ENCODE data around the gene ZNF341. TPM values are rescaled to one million over a fixed set of nuclear protein-coding genes. Genes with fewer than 3 reads are reported as not detected.

The ZNF341 gene
- total and polyA plus RNA-seq, 2 donors (not counting 1 experiment from before 2014, with no cell fraction given): 9.1 to 10.9 TPM

DNA sequence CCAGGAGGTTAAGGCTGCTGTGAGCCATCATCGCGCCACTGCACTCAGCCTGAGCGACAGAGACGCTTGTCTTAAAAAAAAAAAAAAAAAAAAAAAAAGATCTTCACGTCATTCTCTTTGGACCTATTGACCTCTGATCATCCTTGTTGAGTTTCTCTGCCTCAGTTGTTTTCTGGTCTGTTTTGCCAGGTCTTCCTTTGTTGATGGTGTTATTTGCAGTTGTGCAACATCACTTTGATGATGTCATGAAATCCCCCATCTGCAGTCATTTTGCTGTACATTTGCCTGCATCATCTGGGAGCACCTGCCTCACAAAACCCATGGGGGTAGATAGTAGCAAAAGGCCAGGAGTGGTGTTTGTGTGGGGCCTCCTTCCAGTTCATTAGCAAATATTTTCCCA is 40.1 kb downstream of the ZNF341 start:
- Mint-ChIP-seq H3K4me1 (peaks cover 39% of the 10 kb centered on the region), H3K9me3 (ENCODE audit: insufficient read depth) (no peaks in the 10 kb centered on the region), H3K4me3 (peak overlapping the region; percentile 24), H3K27me3 (no peaks in the 10 kb centered on the region), H3K27ac (peak overlapping the region; percentile 39)
- POLR2A ChIA-PET: no interaction called here
- Histone ChIP-seq H3K9me3 (ENCODE audit: control extremely low read depth in 1 of 3, control insufficient read depth in 2 of 3, insufficient read depth in 1 of 3, low read length in 2 of 3) (peaks cover 0 to under 1% (median 0%) of the 10 kb centered on the region in 3 donors), H3K27ac (ENCODE audit: low read length in 2 of 2) (no peak overlapping the region), H3K79me2 (ENCODE audit: control insufficient read depth, insufficient read depth, low read length) (no peaks in the 10 kb centered on the region), H3K36me3 (replicated peaks in 1 of 2; ENCODE audit: control extremely low read depth in 1 of 2, control insufficient read depth in 1 of 2, extremely low read depth in 1 of 2, insufficient read depth in 2 of 2, low read length in 1 of 2) (peaks cover 0 to 13% of the 10 kb centered on the region in 2 experiments), H3K4me2 (replicated peaks; ENCODE audit: low read depth, low read length, poor library complexity, severe bottlenecking) (no peak overlapping the region), H3K9ac (ENCODE audit: low read length) (no peak overlapping the region), H3K4me1 (ENCODE audit: control insufficient read depth in 2 of 2, insufficient read depth in 2 of 2, low read length in 2 of 2) (peaks cover 28 to 43% of the 10 kb centered on the region in 2 donors), H3K27me3 (replicated peaks in 1 of 4; ENCODE audit: control extremely low read depth in 1 of 4, control insufficient read depth in 3 of 4, insufficient read depth in 4 of 4, low read length in 3 of 4) (no peaks in the 10 kb centered on the region), H2AFZ (ENCODE audit: insufficient read depth, low read depth, low read length, poor library complexity, severe bottlenecking) (no peak overlapping the region), H3K4me3 (ENCODE audit: control extremely low read depth in 1 of 5, extremely low read depth in 1 of 5, insufficient read depth in 1 of 5, low read depth in 2 of 5, low read length in 4 of 5) (no peak overlapping the region), H4K20me1 (ENCODE audit: control insufficient read depth, insufficient read depth, low read length, poor library complexity, severe bottlenecking) (no peaks in the 10 kb centered on the region)
- ATAC-seq (ENCODE audit: low read depth) (no peak), DNase-seq (no peak)
- TF ChIP-seq, protein P1, sequence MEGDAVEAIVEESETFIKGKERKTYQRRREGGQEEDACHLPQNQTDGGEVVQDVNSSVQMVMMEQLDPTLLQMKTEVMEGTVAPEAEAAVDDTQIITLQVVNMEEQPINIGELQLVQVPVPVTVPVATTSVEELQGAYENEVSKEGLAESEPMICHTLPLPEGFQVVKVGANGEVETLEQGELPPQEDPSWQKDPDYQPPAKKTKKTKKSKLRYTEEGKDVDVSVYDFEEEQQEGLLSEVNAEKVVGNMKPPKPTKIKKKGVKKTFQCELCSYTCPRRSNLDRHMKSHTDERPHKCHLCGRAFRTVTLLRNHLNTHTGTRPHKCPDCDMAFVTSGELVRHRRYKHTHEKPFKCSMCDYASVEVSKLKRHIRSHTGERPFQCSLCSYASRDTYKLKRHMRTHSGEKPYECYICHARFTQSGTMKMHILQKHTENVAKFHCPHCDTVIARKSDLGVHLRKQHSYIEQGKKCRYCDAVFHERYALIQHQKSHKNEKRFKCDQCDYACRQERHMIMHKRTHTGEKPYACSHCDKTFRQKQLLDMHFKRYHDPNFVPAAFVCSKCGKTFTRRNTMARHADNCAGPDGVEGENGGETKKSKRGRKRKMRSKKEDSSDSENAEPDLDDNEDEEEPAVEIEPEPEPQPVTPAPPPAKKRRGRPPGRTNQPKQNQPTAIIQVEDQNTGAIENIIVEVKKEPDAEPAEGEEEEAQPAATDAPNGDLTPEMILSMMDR (IDR thresholded peaks at IDR 0.05): no peak
- no peak for TF ChIP-seq EZH2 (IDR thresholded peaks at IDR 0.05; ENCODE audit: borderline replicate concordance, insufficient read depth, low read depth, low read length, poor library complexity, severe bottlenecking)
- CTCF ChIA-PET: interaction anchor here (1.3 kb wide), 2 partner anchors 38 to 297 kb away, joined by 3 to 4 read pairs; no protein-coding TSS in a partner anchor
- WGBS (ENCODE audit: insufficient coverage): 93% methylated on average over 4 of the region's 5 CpGs
- intact Hi-C loops (cut with micrococcal nuclease): no loop called here

DNA sequence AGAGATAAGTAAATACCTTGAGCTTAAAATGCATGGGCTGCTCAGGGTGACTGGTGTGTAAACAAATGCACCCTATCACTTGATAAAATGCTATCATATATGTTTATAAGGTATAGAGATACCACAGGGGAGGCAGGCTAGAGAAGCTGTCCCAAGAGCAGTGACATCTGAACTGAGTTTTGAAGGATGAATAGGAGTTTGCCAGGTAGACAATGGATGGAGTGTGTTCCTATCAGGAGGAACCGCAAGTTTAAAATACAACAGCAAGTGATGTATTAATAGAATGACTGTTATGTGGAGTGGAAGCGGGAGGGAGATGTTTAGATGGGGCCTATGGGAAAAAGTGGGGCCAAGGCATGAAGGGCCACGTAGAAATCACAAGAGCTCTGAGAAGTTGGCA is 40.6 kb downstream of the ZNF341 start:
- Histone ChIP-seq H2AFZ (ENCODE audit: insufficient read depth, low read depth, low read length, poor library complexity, severe bottlenecking) (no peak overlapping the region), H3K27ac (ENCODE audit: low read length in 2 of 2) (no peak overlapping the region), H3K4me3 (ENCODE audit: control extremely low read depth in 1 of 5, extremely low read depth in 1 of 5, insufficient read depth in 1 of 5, low read depth in 2 of 5, low read length in 4 of 5) (no peak overlapping the region), H3K79me2 (ENCODE audit: control insufficient read depth, insufficient read depth, low read length) (no peaks in the 10 kb centered on the region), H3K9me3 (ENCODE audit: control extremely low read depth in 1 of 3, control insufficient read depth in 2 of 3, insufficient read depth in 1 of 3, low read length in 2 of 3) (peaks cover 0 to 5% (median 0%) of the 10 kb centered on the region in 3 donors), H3K4me1 (ENCODE audit: control insufficient read depth in 2 of 2, insufficient read depth in 2 of 2, low read length in 2 of 2) (peaks cover 28 to 47% of the 10 kb centered on the region in 2 donors), H3K36me3 (replicated peaks in 1 of 2; ENCODE audit: control extremely low read depth in 1 of 2, control insufficient read depth in 1 of 2, extremely low read depth in 1 of 2, insufficient read depth in 2 of 2, low read length in 1 of 2) (peaks cover 0 to 8% of the 10 kb centered on the region in 2 experiments), H3K4me2 (replicated peaks; ENCODE audit: low read depth, low read length, poor library complexity, severe bottlenecking) (no peak overlapping the region), H4K20me1 (ENCODE audit: control insufficient read depth, insufficient read depth, low read length, poor library complexity, severe bottlenecking) (no peaks in the 10 kb centered on the region), H3K9ac (ENCODE audit: low read length) (no peak overlapping the region), H3K27me3 (replicated peaks in 1 of 4; ENCODE audit: control extremely low read depth in 1 of 4, control insufficient read depth in 3 of 4, insufficient read depth in 4 of 4, low read length in 3 of 4) (no peaks in the 10 kb centered on the region)
- intact Hi-C loops (cut with micrococcal nuclease): no loop called here
- WGBS (ENCODE audit: insufficient coverage): 100% methylated on average over 3 of the region's 3 CpGs
- peak overlapping the region; percentile 75 for H3K27ac Mint-ChIP-seq
- POLR2A ChIA-PET: no interaction called here
- no peaks in the 10 kb centered on the region for H3K9me3 Mint-ChIP-seq (ENCODE audit: insufficient read depth)
- H3K27me3 Mint-ChIP-seq: no peaks in the 10 kb centered on the region
- TF ChIP-seq, protein P1 (IDR thresholded peaks at IDR 0.05): no peak
- no peak for DNase-seq
- peaks cover 39% of the 10 kb centered on the region for H3K4me1 Mint-ChIP-seq
- no peak for ATAC-seq (ENCODE audit: low read depth)
- CTCF ChIA-PET: interaction anchor here (1.3 kb wide), 2 partner anchors 39 to 297 kb away, joined by 3 to 4 read pairs; no protein-coding TSS in a partner anchor
- peak overlapping the region; percentile 1 for H3K4me3 Mint-ChIP-seq
